Neutrophil (primary cell): ENCODE results near the gene C9orf78.

Source experiments
- H3K27ac ChIP-seq: fragments of 200-600 bp; sonication (generic); 2 replicates; pipeline ENCODE4 v1.5.1; 2016; ENCODE audit warnings: mild to moderate bottlenecking, moderate library complexity
- H3K27me3 ChIP-seq: fragments of 200-600 bp; sonication (generic); 2 replicates; pipeline ENCODE4 v1.6.0; 2016; ENCODE audit warnings: mild to moderate bottlenecking
- H3K36me3 ChIP-seq: fragments of 200-600 bp; sonication (generic); 2 replicates; pipeline ENCODE4 v1.5.1; 2017
- H3K4me1 ChIP-seq, 2 experiments: fragments of 200-600 bp in 1 of 2; sonication (generic) in 1 of 2; 1 replicate in 1 of 2; 2 replicates in 1 of 2; pipeline versions ENCODE4 v1.5.1 to v1.6.1; 2013 to 2016; ENCODE audit warnings: low read depth in 1 of 2, low read length in 1 of 2, mild to moderate bottlenecking in 1 of 2, moderate library complexity in 1 of 2; ENCODE audit not compliant: control insufficient read depth in 1 of 2, insufficient read depth in 1 of 2
- H3K4me3 ChIP-seq, 2 experiments: fragments of 200-600 bp in 1 of 2; sonication (generic) in 1 of 2; 1 replicate in 1 of 2; 2 replicates in 1 of 2; pipeline ENCODE4 v1.5.1; 2013 to 2016; ENCODE audit warnings: low read depth in 1 of 2, low read length in 1 of 2, mild to moderate bottlenecking in 1 of 2, moderate library complexity in 1 of 2
- H3K9me3 ChIP-seq: fragments of 200-600 bp; sonication (generic); 2 replicates; pipeline ENCODE4 v1.5.1; 2016
- CTCF ChIP-seq: fragments of 200-600 bp; sonication (generic); IDR thresholded peaks from 2 replicates; pipeline ENCODE4 v1.5.1; 2016; ENCODE audit warnings: antibody characterized with exemption

Gene C9orf78

GRCh38 chr9:129875181-129875611, 40.1 kb upstream of the C9orf78 start:
- Histone ChIP-seq H3K27me3 (no peaks in the 10 kb centered on the region), H3K36me3 (peaks cover 43% of the 10 kb centered on the region), H3K4me3 (no peak overlapping the region), H3K27ac (no peak overlapping the region), H3K4me1 (no peaks in the 10 kb centered on the region), H3K9me3 (no peaks in the 10 kb centered on the region)
- TF ChIP-seq CTCF: no peak

- Histone ChIP-seq H3K9me3 (no peaks in the 10 kb centered on the region), H3K4me1 (peaks cover 4% of the 10 kb centered on the region in 2 experiments), H3K27me3 (no peaks in the 10 kb centered on the region), H3K27ac (no peak overlapping the region), H3K36me3 (peaks cover 45% of the 10 kb centered on the region), H3K4me3 (no peak overlapping the region)
- TF ChIP-seq CTCF: no peak
These were observed 39.4 kb upstream of the C9orf78 start for GRCh38 chr9:129874261-129875101.

GRCh38 chr9:129873563-129874190, 38.6 kb upstream of the C9orf78 start:
- H3K36me3 ChIP-seq: peaks cover 47% of the 10 kb centered on the region
- H3K4me3 ChIP-seq: no peak overlapping the region
- H3K27me3 ChIP-seq: no peaks in the 10 kb centered on the region
- no peak for TF ChIP-seq CTCF
- H3K4me1 ChIP-seq: peaks cover 12% of the 10 kb centered on the region in 2 experiments
- no peaks in the 10 kb centered on the region for H3K9me3 ChIP-seq
- H3K27ac ChIP-seq: no peak overlapping the region

GRCh38 chr9:129871046-129871445, 36.0 kb upstream of the C9orf78 start:
- H3K4me3 ChIP-seq: no peak overlapping the region
- peaks cover 24 to 29% of the 10 kb centered on the region in 2 experiments for H3K4me1 ChIP-seq
- TF ChIP-seq CTCF: no peak
- H3K9me3 ChIP-seq: no peaks in the 10 kb centered on the region
- no peak overlapping the region for H3K27ac ChIP-seq
- no peaks in the 10 kb centered on the region for H3K27me3 ChIP-seq
- H3K36me3 ChIP-seq: peaks cover 71% of the 10 kb centered on the region

- peak overlapping the region; percentile 74 for H3K27ac ChIP-seq
- H3K9me3 ChIP-seq: no peaks in the 10 kb centered on the region
- H3K4me3 ChIP-seq: no peak overlapping the region
- peaks cover 70% of the 10 kb centered on the region for H3K36me3 ChIP-seq
- TF ChIP-seq CTCF: no peak
- no peaks in the 10 kb centered on the region for H3K27me3 ChIP-seq
- H3K4me1 ChIP-seq: peaks cover 27 to 29% of the 10 kb centered on the region in 2 experiments
These were observed 34.8 kb upstream of the C9orf78 start for GRCh38 chr9:129869585-129870501.
